ENCODE results near the gene CORO6. TPM values are rescaled to one million over a fixed set of nuclear protein-coding genes. Genes with fewer than 3 reads are reported as not detected.

CORO6 gene
- total RNA-seq, 2 experiments from 2014 or later = 2.8 to 3.3 TPM

- peak overlapping the region; percentile 82 for H3K27ac Mint-ChIP-seq
- no peaks in the 10 kb centered on the region for H3K27me3 Mint-ChIP-seq
- peaks cover 37% of the 10 kb centered on the region for H3K4me1 Mint-ChIP-seq (ENCODE audit: low read depth)
- ATAC-seq (ENCODE audit: poor library complexity) (peak; percentile 59), DNase-seq (peak; percentile 57 to 89 (median 72))
- intact Hi-C loops (cut with DNase I, micrococcal nuclease) = loop anchor here (1.0 to 10.0 kb wide), 4 partner anchors 21 to 195 kb away; partner anchors contain the start of genes GIT1 (in 1 of the 2) and TAOK1 (in 1 of the 2)
- CTCF ChIA-PET = interaction anchor here (0.6 to 4.8 kb wide), 7 partner anchors 14 to 265 kb away, joined by 3 to 22 read pairs (median 5); no protein-coding TSS in a partner anchor
- peak; percentile 32 for TF ChIP-seq CTCF (IDR thresholded peaks at IDR 0.05)
- peaks cover 5% of the 10 kb centered on the region for H3K36me3 Mint-ChIP-seq (ENCODE audit: low read depth)
- H3K9me3 Mint-ChIP-seq = no peaks in the 10 kb centered on the region
- peak overlapping the region; percentile 56 to 70 for H3K27ac ChIP-seq (ENCODE audit: low read depth in 1 of 2, low read length in 2 of 2)
- POLR2A ChIA-PET = interaction anchor here (0.6 to 5.2 kb wide), 14 partner anchors 12 to 618 kb away, joined by 3 to 37 read pairs (median 6); partner anchors contain the start of genes ANKRD13B, NUFIP2, PHF12 and SSH2
- peaks cover 60% of the 10 kb centered on the region for H3K4me1 ChIP-seq (ENCODE audit: insufficient read depth, low read length)
- H3K9me3 ChIP-seq (ENCODE audit: control insufficient read depth in 1 of 2, insufficient read depth in 1 of 2, low read length in 2 of 2) = no peaks in the 10 kb centered on the region
- peak overlapping the region; percentile 90 for H3K4me3 ChIP-seq (ENCODE audit: low read length)
- H3K4me3 Mint-ChIP-seq = peak overlapping the region; percentile 96
- H3K36me3 ChIP-seq (ENCODE audit: insufficient read depth, low read length) = peaks cover 6% of the 10 kb centered on the region
- H3K27me3 ChIP-seq (ENCODE audit: control insufficient read depth in 1 of 2, insufficient read depth in 2 of 2, low read length in 2 of 2) = no peaks in the 10 kb centered on the region
Observed at GRCh38 chr17:29567554-29568330, 55.0 kb downstream of the CORO6 start.

- Mint-ChIP-seq H3K4me3 (peak overlapping the region; percentile 96), H3K4me1 (ENCODE audit: low read depth) (peaks cover 40% of the 10 kb centered on the region), H3K9me3 (no peaks in the 10 kb centered on the region), H3K27ac (peak overlapping the region; percentile 82), H3K36me3 (ENCODE audit: low read depth) (peaks cover 5% of the 10 kb centered on the region), H3K27me3 (no peaks in the 10 kb centered on the region)
- H3K4me3 ChIP-seq (ENCODE audit: low read length) = peak overlapping the region; percentile 90
- ChIA-PET POLR2A (interaction anchor here (0.6 to 5.2 kb wide), 13 partner anchors 12 to 618 kb away, joined by 3 to 37 read pairs (median 6); partner anchors contain the start of genes NUFIP2 and PHF12), CTCF (interaction anchor here (1.0 to 4.8 kb wide), 5 partner anchors 20 to 50 kb away, joined by 3 to 22 read pairs (median 5); no protein-coding TSS in a partner anchor)
- intact Hi-C loops (cut with DNase I, micrococcal nuclease) = loop anchor here (5.0 to 10.0 kb wide), 2 partner anchors 48 to 195 kb away; no protein-coding TSS in a partner anchor
- peaks cover 65% of the 10 kb centered on the region for H3K4me1 ChIP-seq (ENCODE audit: insufficient read depth, low read length)
- H3K9me3 ChIP-seq (ENCODE audit: control insufficient read depth in 1 of 2, insufficient read depth in 1 of 2, low read length in 2 of 2) = no peaks in the 10 kb centered on the region
- no peaks in the 10 kb centered on the region for H3K27me3 ChIP-seq (ENCODE audit: control insufficient read depth in 1 of 2, insufficient read depth in 2 of 2, low read length in 2 of 2)
- peak; percentile 2 for ATAC-seq (ENCODE audit: poor library complexity)
- H3K27ac ChIP-seq (ENCODE audit: low read depth in 1 of 2, low read length in 2 of 2) = peak overlapping the region; percentile 56 to 70
- no peak for TF ChIP-seq CTCF (IDR thresholded peaks at IDR 0.05)
- H3K36me3 ChIP-seq (ENCODE audit: insufficient read depth, low read length) = peaks cover 10% of the 10 kb centered on the region
- no peak for DNase-seq
Observed at GRCh38 chr17:29567304-29567553, 55.5 kb downstream of the CORO6 start.

GRCh38 chr17:29566473-29567303 lies 56.0 kb downstream of the CORO6 start, which contains the start of gene ABHD15:
ABHD15 (minus strand) TSS chr17:29567037; CDS start chr17:29566966, 71 bp downstream.
- no peaks in the 10 kb centered on the region for H3K9me3 ChIP-seq (ENCODE audit: control insufficient read depth in 1 of 2, insufficient read depth in 1 of 2, low read length in 2 of 2)
- peak within 1 kb of the TSS; percentile 90 for H3K4me3 ChIP-seq (ENCODE audit: low read length)
- Mint-ChIP-seq H3K36me3 (ENCODE audit: low read depth) (peaks cover 5% of the 10 kb centered on the region), H3K9me3 (no peaks in the 10 kb centered on the region), H3K27me3 (no peaks in the 10 kb centered on the region), H3K4me1 (ENCODE audit: low read depth) (peaks cover 40% of the 10 kb centered on the region), H3K4me3 (peak within 1 kb of the TSS; percentile 96), H3K27ac (peak within 1 kb of the TSS; percentile 82)
- peak within 1 kb of the TSS; percentile 56 to 70 for H3K27ac ChIP-seq (ENCODE audit: low read depth in 1 of 2, low read length in 2 of 2)
- POLR2A ChIA-PET = interaction anchor here (0.5 to 5.2 kb wide), 15 partner anchors 13 to 1413 kb away, joined by 3 to 37 read pairs (median 4); partner anchors contain the start of genes NUFIP2 and PHF12
- CTCF ChIA-PET = interaction anchor here (1.0 to 4.8 kb wide), 6 partner anchors 21 to 197 kb away, joined by 3 to 22 read pairs (median 5); no protein-coding TSS in a partner anchor
- peak in 11 of 14 experiments; percentile 22 to 83 (median 54) for DNase-seq
- H3K36me3 ChIP-seq (ENCODE audit: insufficient read depth, low read length) = peaks cover 12% of the 10 kb centered on the region
- intact Hi-C loops (cut with DNase I, micrococcal nuclease) = loop anchor here (5.0 to 10.0 kb wide), 2 partner anchors 48 to 196 kb away; no protein-coding TSS in a partner anchor
- TF ChIP-seq CTCF (IDR thresholded peaks at IDR 0.05) = no peak
- H3K27me3 ChIP-seq (ENCODE audit: control insufficient read depth in 1 of 2, insufficient read depth in 2 of 2, low read length in 2 of 2) = no peaks in the 10 kb centered on the region
- peaks cover 70% of the 10 kb centered on the region for H3K4me1 ChIP-seq (ENCODE audit: insufficient read depth, low read length)
- ATAC-seq (ENCODE audit: poor library complexity) = peak; percentile 22
